Naive thymus-derived CD4-positive, alpha-beta T cell (primary cell): ENCODE results near the gene NARS2. TPM values are rescaled to one million over a fixed set of nuclear protein-coding genes. Genes with fewer than 3 reads are reported as not detected.

Source experiments
- ATAC-seq: fragments of 150-1000 bp; cut with Tn5 transposase; 2 replicates; pipeline ENCODE4 v1.10.0; 2021; ENCODE audit warnings: mild to moderate bottlenecking, moderate library complexity
- CTCF ChIA-PET: fragments of 350-600 bp; sonication (Branson Sonifier 250); formaldehyde crosslinking; loops from one replicate; lab custom pipeline; 2021; ENCODE audit warnings: antibody characterized with exemption; lab: Charles Lee
- POLR2A ChIA-PET: fragments of 350-600 bp; sonication (Branson Sonifier 250); formaldehyde crosslinking; loops from one replicate; lab custom pipeline; 2021; ENCODE audit warnings: antibody characterized with exemption, inconsistent platforms; lab: Charles Lee
- DNase-seq, 9 donors: peaks; one replicate each; pipeline versions ENCODE4 v3.0.0 to v3.0.0-alpha.2; 2020 to 2022; ENCODE audit warnings: mixed read lengths in 1 of 9
- H3K27ac ChIP-seq: one replicate; pipeline ENCODE4 v1.7.0; 2013; ENCODE audit warnings: mild to moderate bottlenecking, low read depth, low read length, moderate library complexity
- H3K27me3 ChIP-seq, 2 donors: one replicate each; pipeline ENCODE4 v1.7.0; 2013; ENCODE audit warnings: low read length in 2 of 2, mild to moderate bottlenecking in 2 of 2, moderate library complexity in 2 of 2; ENCODE audit not compliant: control insufficient read depth in 2 of 2, insufficient read depth in 2 of 2
- H3K36me3 ChIP-seq, 3 experiments: 1 replicate in 2 of 3; 2 replicates in 1 of 3; pipeline ENCODE4 v1.7.0; 2013; ENCODE audit warnings: low read length in 3 of 3, mild to moderate bottlenecking in 3 of 3, moderate library complexity in 1 of 3; ENCODE audit not compliant: insufficient read depth in 3 of 3, control insufficient read depth in 2 of 3
- H3K4me1 ChIP-seq, 2 donors: one replicate each; pipeline ENCODE4 v1.7.0; 2013; ENCODE audit warnings: low read length in 2 of 2, mild to moderate bottlenecking in 2 of 2, moderate library complexity in 1 of 2; ENCODE audit not compliant: control insufficient read depth in 2 of 2, insufficient read depth in 2 of 2
- H3K4me3 ChIP-seq: 2 replicates; pipeline ENCODE4 v1.7.0; 2013; ENCODE audit warnings: mild to moderate bottlenecking, low read length
- H3K9me3 ChIP-seq, 3 experiments: 1 replicate in 2 of 3; 2 replicates in 1 of 3; pipeline ENCODE4 v1.7.0; 2013; ENCODE audit warnings: low read length in 3 of 3; ENCODE audit not compliant: control insufficient read depth in 2 of 3
- H3K27ac Mint-ChIP-seq, 9 donors: one replicate each; pipeline ENCODE4 v1.8.0; 2020 to 2022; ENCODE audit warnings: mixed read lengths in 9 of 9, mild to moderate bottlenecking in 8 of 9, moderate library complexity in 5 of 9, inconsistent platforms in 2 of 9
- H3K27me3 Mint-ChIP-seq, 5 donors: one replicate each; pipeline ENCODE4 v1.8.0; 2021 to 2022; ENCODE audit warnings: mixed read lengths in 5 of 5, mild to moderate bottlenecking in 1 of 5
- H3K36me3 Mint-ChIP-seq, 5 donors: one replicate each; pipeline ENCODE4 v1.8.0; 2020 to 2022; ENCODE audit warnings: mixed read lengths in 5 of 5, mild to moderate bottlenecking in 3 of 5, inconsistent platforms in 1 of 5
- H3K4me1 Mint-ChIP-seq, 7 donors: one replicate each; pipeline ENCODE4 v1.8.0; 2020 to 2022; ENCODE audit warnings: mixed read lengths in 7 of 7, mild to moderate bottlenecking in 3 of 7, inconsistent platforms in 1 of 7
- H3K4me3 Mint-ChIP-seq, 10 donors: one replicate each; pipeline ENCODE4 v1.8.0; 2020 to 2022; ENCODE audit warnings: mild to moderate bottlenecking in 10 of 10, mixed read lengths in 10 of 10, moderate library complexity in 6 of 10, inconsistent platforms in 2 of 10
- H3K9me3 Mint-ChIP-seq, 11 donors: one replicate each; pipeline ENCODE4 v1.8.0; 2020 to 2022; ENCODE audit warnings: mixed read lengths in 11 of 11, mild to moderate bottlenecking in 4 of 11, inconsistent platforms in 1 of 11, moderate library complexity in 1 of 11
- intact Hi-C, 2 donors: fragments of 100-400 bp; cut with micrococcal nuclease; formaldehyde crosslinking; loops; one replicate each; pipeline ENCODE4 v1.15.1; 2023
- polyA plus RNA-seq, 2 donors: library from polyadenylated mRNA; unstranded; fragments of 300-500 nt; fragmentation: Illumina TruSeq; gene quantifications; one replicate each; pipeline ENCODE4 v1.2.3, GENCODE V29; 2021
- total RNA-seq, 6 experiments: library from RNA in 5 of 6; stranded (reverse) in 5 of 6; gene quantifications; 1 replicate in 5 of 6; 2 replicates in 1 of 6; pipeline ENCODE4 v1.2.3 and lab custom pipeline; 2021 to 2026

Gene NARS2
- total and polyA plus RNA-seq, 7 experiments from 2014 or later = 9.3 to 21.5 (median 19.0) TPM

DNA sequence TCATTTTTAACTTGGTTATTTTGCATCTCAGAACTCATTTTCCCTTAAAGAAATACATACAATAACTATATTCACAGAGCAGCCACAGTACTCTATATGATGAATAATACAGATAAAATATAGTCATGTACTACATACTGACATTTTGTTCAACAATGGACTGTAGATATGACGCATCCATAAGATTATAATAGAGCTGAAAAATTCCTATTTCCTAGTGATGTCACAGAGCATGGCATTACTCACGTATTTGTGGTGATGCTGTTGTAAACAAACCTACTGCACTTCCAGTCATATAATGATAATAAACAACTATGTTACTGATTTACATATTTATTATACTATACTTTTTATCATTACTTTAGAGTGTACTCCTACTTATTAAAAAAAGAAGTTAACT, 38.7 kb downstream of the NARS2 start:
- POLR2A ChIA-PET = no interaction called here
- H3K4me1 ChIP-seq = no peaks in the 10 kb centered on the region
- no peaks in the 10 kb centered on the region for H3K27me3 ChIP-seq
- Mint-ChIP-seq H3K4me3 (no peak overlapping the region), H3K27me3 (no peaks in the 10 kb centered on the region), H3K9me3 (no peaks in the 10 kb centered on the region), H3K4me1 (peaks cover 0 to 16% (median 5%) of the 10 kb centered on the region in 7 donors), H3K36me3 (peaks cover 10 to 33% (median 28%) of the 10 kb centered on the region in 5 donors), H3K27ac (no peak overlapping the region)
- no peak overlapping the region for H3K4me3 ChIP-seq
- peaks cover 0 to 5% (median 0%) of the 10 kb centered on the region in 3 experiments for H3K36me3 ChIP-seq
- CTCF ChIA-PET = no interaction called here
- no peak for DNase-seq
- no peaks in the 10 kb centered on the region for H3K9me3 ChIP-seq
- intact Hi-C loops = no loop called here
- no peak overlapping the region for H3K27ac ChIP-seq
- ATAC-seq = no peak

- POLR2A ChIA-PET = no interaction called here
- H3K36me3 Mint-ChIP-seq = peaks cover 10 to 33% (median 28%) of the 10 kb centered on the region in 5 donors
- intact Hi-C loops = no loop called here
These were observed 39.6 kb downstream of the NARS2 start for GRCh38 chr11:78535027-78535426.

DNA sequence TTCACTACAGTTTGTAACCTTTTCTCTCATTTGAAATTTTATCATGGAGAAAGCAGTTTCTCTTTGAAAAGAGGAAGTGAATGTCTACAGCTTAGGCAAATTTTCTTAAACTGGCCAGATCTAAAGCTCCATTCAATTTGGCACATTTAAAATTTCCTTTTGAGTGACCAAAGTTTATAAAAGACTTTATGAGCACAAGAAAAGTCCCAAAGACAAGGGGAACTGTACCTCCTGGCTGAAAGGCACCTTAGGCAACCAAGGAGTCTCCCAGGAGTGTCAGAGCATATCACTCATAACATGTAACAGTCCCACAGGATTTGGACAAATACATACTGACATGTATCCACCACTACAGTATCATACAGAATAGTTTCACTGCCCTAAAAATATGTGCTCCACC, 41.3 kb downstream of the NARS2 start:
- H3K27ac Mint-ChIP-seq = no peak overlapping the region
- ATAC-seq (no peak), DNase-seq (no peak)
- no peaks in the 10 kb centered on the region for H3K27me3 Mint-ChIP-seq
- no peaks in the 10 kb centered on the region for H3K9me3 Mint-ChIP-seq
- H3K4me3 ChIP-seq = no peak overlapping the region
- intact Hi-C loops = no loop called here
- H3K36me3 Mint-ChIP-seq = peaks cover 4 to 30% (median 24%) of the 10 kb centered on the region in 5 donors
- peaks cover 0 to 18% (median 5%) of the 10 kb centered on the region in 7 donors for H3K4me1 Mint-ChIP-seq
- H3K9me3 ChIP-seq = no peaks in the 10 kb centered on the region
- H3K27me3 ChIP-seq = no peaks in the 10 kb centered on the region
- H3K36me3 ChIP-seq = peaks cover 0 to 5% (median 0%) of the 10 kb centered on the region in 3 experiments
- CTCF ChIA-PET = no interaction called here
- H3K27ac ChIP-seq = no peak overlapping the region
- H3K4me1 ChIP-seq = no peaks in the 10 kb centered on the region
- H3K4me3 Mint-ChIP-seq = no peak overlapping the region
- POLR2A ChIA-PET = no interaction called here

More at GRCh38 chr11:78535027-78535426, 39.6 kb downstream of the NARS2 start:
- peaks cover 0 to 16% (median 5%) of the 10 kb centered on the region in 7 donors for H3K4me1 Mint-ChIP-seq
- ATAC-seq = no peak
- CTCF ChIA-PET = interaction anchor here (0.6 kb wide), 1 partner anchor 31 kb away, joined by 3 read pairs; no protein-coding TSS in a partner anchor
- H3K4me3 ChIP-seq = no peak overlapping the region
- no peak for DNase-seq
- H3K4me3 Mint-ChIP-seq = no peak overlapping the region
- H3K27ac Mint-ChIP-seq = no peak overlapping the region
- H3K9me3 Mint-ChIP-seq = no peaks in the 10 kb centered on the region
- no peaks in the 10 kb centered on the region for H3K9me3 ChIP-seq
- H3K27me3 Mint-ChIP-seq = no peaks in the 10 kb centered on the region
- no peaks in the 10 kb centered on the region for H3K4me1 ChIP-seq
- H3K27me3 ChIP-seq = no peaks in the 10 kb centered on the region
- H3K36me3 ChIP-seq = peaks cover 0 to 5% (median 0%) of the 10 kb centered on the region in 3 experiments
- H3K27ac ChIP-seq = no peak overlapping the region

GRCh38 chr11:78532991-78533390, 41.7 kb downstream of the NARS2 start:
- no peaks in the 10 kb centered on the region for H3K9me3 Mint-ChIP-seq
- POLR2A ChIA-PET = no interaction called here
- Histone ChIP-seq H3K27ac (no peak overlapping the region), H3K4me3 (no peak overlapping the region), H3K27me3 (no peaks in the 10 kb centered on the region), H3K4me1 (no peaks in the 10 kb centered on the region), H3K9me3 (no peaks in the 10 kb centered on the region), H3K36me3 (peaks cover 0 to 5% (median 0%) of the 10 kb centered on the region in 3 experiments)
- H3K36me3 Mint-ChIP-seq = peaks cover under 1 to 26% (median 20%) of the 10 kb centered on the region in 5 donors
- DNase-seq = no peak
- no peak overlapping the region for H3K27ac Mint-ChIP-seq
- peaks cover 0 to 18% (median 5%) of the 10 kb centered on the region in 7 donors for H3K4me1 Mint-ChIP-seq
- no peaks in the 10 kb centered on the region for H3K27me3 Mint-ChIP-seq
- H3K4me3 Mint-ChIP-seq = no peak overlapping the region
- CTCF ChIA-PET = interaction anchor here (0.7 kb wide), 1 partner anchor 32 kb away, joined by 3 read pairs; no protein-coding TSS in a partner anchor
- intact Hi-C loops = no loop called here
- no peak for ATAC-seq

GRCh38 chr11:78526497-78527146, 48.0 kb downstream of the NARS2 start:
- H3K36me3 ChIP-seq = peaks cover 0 to 3% (median 0%) of the 10 kb centered on the region in 3 experiments
- ATAC-seq (no peak), DNase-seq (no peak)
- Mint-ChIP-seq H3K4me1 (peaks cover 0 to 5% (median 2%) of the 10 kb centered on the region in 7 donors), H3K27ac (no peak overlapping the region), H3K4me3 (no peak overlapping the region), H3K36me3 (peaks cover 0 to 45% (median 29%) of the 10 kb centered on the region in 5 donors), H3K9me3 (no peaks in the 10 kb centered on the region), H3K27me3 (no peaks in the 10 kb centered on the region)
- intact Hi-C loops = no loop called here
- H3K4me3 ChIP-seq = no peak overlapping the region
- H3K4me1 ChIP-seq = no peaks in the 10 kb centered on the region
- H3K9me3 ChIP-seq = no peaks in the 10 kb centered on the region
- H3K27me3 ChIP-seq = no peaks in the 10 kb centered on the region
- ChIA-PET POLR2A (no interaction called here), CTCF (no interaction called here)
- H3K27ac ChIP-seq = no peak overlapping the region

- H3K9me3 ChIP-seq = no peaks in the 10 kb centered on the region
- H3K27me3 Mint-ChIP-seq = no peaks in the 10 kb centered on the region
- ChIA-PET POLR2A (no interaction called here), CTCF (no interaction called here)
- H3K4me1 Mint-ChIP-seq = peaks cover 0 to 5% (median 2%) of the 10 kb centered on the region in 7 donors
- H3K4me3 Mint-ChIP-seq = no peak overlapping the region
- DNase-seq (no peak), ATAC-seq (no peak)
- no peaks in the 10 kb centered on the region for H3K4me1 ChIP-seq
- intact Hi-C loops = no loop called here
- no peaks in the 10 kb centered on the region for H3K27me3 ChIP-seq
- H3K9me3 Mint-ChIP-seq = no peaks in the 10 kb centered on the region
- H3K36me3 ChIP-seq = peaks cover 0 to 3% (median 0%) of the 10 kb centered on the region in 3 experiments
- H3K27ac Mint-ChIP-seq = no peak overlapping the region
- peaks cover 0 to 43% (median 27%) of the 10 kb centered on the region in 5 donors for H3K36me3 Mint-ChIP-seq
- no peak overlapping the region for H3K4me3 ChIP-seq
- H3K27ac ChIP-seq = no peak overlapping the region
These were observed 48.9 kb downstream of the NARS2 start for GRCh38 chr11:78525720-78526119.

DNA sequence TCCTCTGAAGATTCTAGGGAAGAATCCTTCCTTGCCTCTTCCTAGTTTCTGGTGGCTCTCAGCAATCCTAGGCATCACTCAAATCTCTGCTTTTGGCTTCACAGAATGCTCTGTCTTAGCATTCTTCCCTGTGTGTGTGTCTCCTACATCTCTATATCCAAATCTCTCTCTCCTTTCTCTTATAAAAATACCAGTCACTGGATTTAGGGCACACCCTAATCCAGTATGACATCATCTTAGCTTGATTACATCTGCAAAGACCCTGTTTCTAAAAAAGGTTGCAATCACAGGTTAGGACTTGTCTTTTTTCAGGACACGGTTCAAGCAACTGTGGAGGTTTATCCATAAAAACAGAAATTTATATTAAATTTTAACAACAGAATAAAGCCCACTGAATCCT, 54.4 kb downstream of the NARS2 start:
- ATAC-seq (no peak), DNase-seq (no peak)
- ChIA-PET CTCF (no interaction called here), POLR2A (no interaction called here)
- intact Hi-C loops = no loop called here
- peaks cover 0 to 51% (median 36%) of the 10 kb centered on the region in 5 donors for H3K36me3 Mint-ChIP-seq
- no peaks in the 10 kb centered on the region for H3K27me3 ChIP-seq
- no peaks in the 10 kb centered on the region for H3K27me3 Mint-ChIP-seq
- no peak overlapping the region for H3K27ac Mint-ChIP-seq
- no peak overlapping the region for H3K27ac ChIP-seq
- no peaks in the 10 kb centered on the region for H3K9me3 ChIP-seq
- H3K36me3 ChIP-seq = no peaks in the 10 kb centered on the region
- H3K4me1 ChIP-seq = no peaks in the 10 kb centered on the region
- no peak overlapping the region for H3K4me3 ChIP-seq
- peaks cover 0 to 15% (median 0%) of the 10 kb centered on the region in 7 donors for H3K4me1 Mint-ChIP-seq
- H3K9me3 Mint-ChIP-seq = peaks cover 0 to 2% (median 0%) of the 10 kb centered on the region in 11 donors
- H3K4me3 Mint-ChIP-seq = no peak overlapping the region
